Liver (tissue), 9 donors: Measurements from ENCODE around the gene EPS8. TPM values are rescaled to one million over a fixed set of nuclear protein-coding genes. Genes with fewer than 3 reads are reported as not detected.

Experiments used
- DNase-seq: peaks from one replicate; pipeline ENCODE4 v3.0.0-alpha.2; 2017; ENCODE audit warnings: low spot score
- H3K27ac ChIP-seq, 2 donors: one replicate each; pipeline ENCODE4 v1.7.0; 2013; ENCODE audit warnings: inconsistent platforms in 2 of 2, low read length in 2 of 2, control low read depth in 1 of 2, low read depth in 1 of 2, mild to moderate bottlenecking in 1 of 2
- H3K27me3 ChIP-seq, 4 donors: one replicate each; pipeline versions ENCODE4 v1.6.1 to v1.7.0; 2013; ENCODE audit warnings: low read length in 3 of 4, inconsistent platforms in 1 of 4, mild to moderate bottlenecking in 1 of 4, moderate library complexity in 1 of 4; ENCODE audit not compliant: control insufficient read depth in 4 of 4, insufficient read depth in 4 of 4
- H3K36me3 ChIP-seq, 4 donors: one replicate each; pipeline versions ENCODE4 v1.6.1 to v1.7.0; 2013; ENCODE audit warnings: low read length in 3 of 4, mild to moderate bottlenecking in 3 of 4, low read depth in 1 of 4, moderate library complexity in 1 of 4; ENCODE audit not compliant: control insufficient read depth in 4 of 4, insufficient read depth in 3 of 4
- H3K4me1 ChIP-seq, 4 donors: one replicate each; pipeline versions ENCODE4 v1.6.1 to v1.7.0; 2013; ENCODE audit warnings: low read length in 3 of 4, mild to moderate bottlenecking in 3 of 4, moderate library complexity in 1 of 4; ENCODE audit not compliant: control insufficient read depth in 4 of 4, insufficient read depth in 4 of 4
- H3K4me3 ChIP-seq, 3 donors: one replicate each; pipeline versions ENCODE4 v1.6.1 to v1.7.0; 2013; ENCODE audit warnings: low read length in 3 of 3, control low read depth in 1 of 3, low read depth in 1 of 3, mild to moderate bottlenecking in 1 of 3
- H3K9ac ChIP-seq, 2 donors: one replicate each; pipeline ENCODE4 v1.7.0; 2013; ENCODE audit warnings: low read length in 2 of 2, mild to moderate bottlenecking in 2 of 2, moderate library complexity in 2 of 2, control low read depth in 1 of 2, low read depth in 1 of 2
- H3K9me3 ChIP-seq, 4 donors: one replicate each; pipeline versions ENCODE4 v1.6.1 to v1.7.0; 2013; ENCODE audit warnings: low read length in 3 of 4; ENCODE audit not compliant: control insufficient read depth in 4 of 4
- ATF3 ChIP-seq: IDR thresholded peaks from 2 replicates; pipeline ENCODE4 v1.6.1; 2016; ENCODE audit warnings: antibody characterized with exemption
- EGR1 ChIP-seq, 2 donors: IDR thresholded peaks; 2 replicates each; pipeline ENCODE4 v1.6.1; 2016 to 2018; ENCODE audit warnings: antibody characterized with exemption in 2 of 2, low read depth in 2 of 2
- FOXA2 ChIP-seq: IDR thresholded peaks from 2 replicates; pipeline ENCODE4 v1.6.1; 2016; ENCODE audit warnings: antibody characterized with exemption
- HNF4A ChIP-seq, 2 donors: conservative IDR thresholded peaks; 2 replicates each; pipeline ENCODE4 v1.6.1; 2016; ENCODE audit warnings: antibody characterized with exemption in 2 of 2, mild to moderate bottlenecking in 2 of 2
- HNF4G ChIP-seq: IDR thresholded peaks from 2 replicates; pipeline ENCODE4 v1.6.1; 2016; ENCODE audit warnings: antibody characterized with exemption
- JUND ChIP-seq, 2 donors: IDR thresholded peaks; 2 replicates each; pipeline ENCODE4 v1.6.1; 2016; ENCODE audit warnings: antibody characterized with exemption in 2 of 2
- NR2F2 ChIP-seq: IDR thresholded peaks from 2 replicates; pipeline ENCODE4 v1.6.1; 2016; ENCODE audit warnings: antibody characterized with exemption
- RAD21 ChIP-seq, 2 donors: IDR thresholded peaks; 2 replicates each; pipeline ENCODE4 v1.6.1; 2016; ENCODE audit warnings: antibody characterized with exemption in 2 of 2, mild to moderate bottlenecking in 2 of 2
- RXRA ChIP-seq, 2 donors: IDR thresholded peaks; 2 replicates each; pipeline ENCODE4 v1.6.1; 2017 to 2018; ENCODE audit warnings: antibody characterized with exemption in 2 of 2, mild to moderate bottlenecking in 1 of 2
- SP1 ChIP-seq: IDR thresholded peaks from 2 replicates; pipeline ENCODE4 v1.6.1; 2018; ENCODE audit warnings: antibody characterized with exemption, mild to moderate bottlenecking
- YY1 ChIP-seq: IDR thresholded peaks from 2 replicates; pipeline ENCODE4 v1.6.1; 2016; ENCODE audit warnings: antibody characterized with exemption, mild to moderate bottlenecking
- WGBS: extraction: QIAGEN DNeasy Blood & Tissue Kit; methylation state at CpG from one replicate; pipeline ENCODE4 v1.1.7; 2013; 5-methylcytosine and 5-hydroxymethylcytosine counted together
- polyA plus RNA-seq, 2 donors: library from polyadenylated mRNA; stranded (reverse) in 1 of 2; unstranded in 1 of 2; fragments of 200-250 nt in 1 of 2; fragments of >200 nt in 1 of 2; fragmentation: Nextera tagmentation in 1 of 2; extraction: Ambion mirVana in 1 of 2; gene quantifications; one replicate each; pipeline versions ENCODE4 v1.2.1 to v1.2.3, GENCODE V29; 2013 to 2015
- total RNA-seq, 2 donors: library from RNA; depleted of rRNA; stranded (reverse); fragments of >200 nt; gene quantifications; one replicate each; pipeline ENCODE4 v1.2.3, GENCODE V29; 2014
- TF ChIP-seq, protein P1 (sequence below): IDR thresholded peaks from 2 replicates; pipeline ENCODE4 v1.6.1; 2016; ENCODE audit warnings: antibody characterized with exemption
- TF ChIP-seq, protein P2 (sequence below): IDR thresholded peaks from 2 replicates; pipeline ENCODE4 v1.6.1; 2016; ENCODE audit warnings: antibody characterized with exemption, mild to moderate bottlenecking
- donor health status: healthy.
- donor health status: healthy.
- donor health status: healthy.
- donor health status: healthy.
- donor health status: healthy.

Gene EPS8
- total and polyA plus RNA-seq, 4 donors, result 13.7 to 40.2 (median 15.0) TPM

DNA sequence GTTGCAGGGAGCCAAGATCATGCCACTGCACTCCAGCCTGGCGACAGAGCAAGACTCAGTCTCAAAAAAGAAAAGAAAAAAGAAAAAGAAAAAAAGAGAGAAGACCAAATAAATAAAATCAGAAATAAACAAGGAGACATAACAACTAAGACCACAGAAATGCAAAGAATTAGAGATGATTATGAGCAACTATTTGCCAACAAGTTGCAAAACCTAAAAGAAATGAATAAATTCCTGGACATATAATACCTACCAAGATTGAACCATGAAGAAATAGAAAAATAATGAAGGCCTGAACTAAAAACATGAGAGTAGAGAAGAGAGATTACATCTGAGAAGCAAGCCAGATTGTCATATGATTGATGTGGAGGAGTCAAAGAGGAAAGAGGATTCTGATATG lies 17.6 kb upstream of the EPS8 start (continued):
- TF ChIP-seq EGR1 (IDR thresholded peaks at IDR 0.05; ENCODE audit: low read depth in 2 of 2) (no peak), RXRA (IDR thresholded peaks at IDR 0.05) (no peak), RAD21 (IDR thresholded peaks at IDR 0.05) (no peak)
- TF ChIP-seq, protein P1, sequence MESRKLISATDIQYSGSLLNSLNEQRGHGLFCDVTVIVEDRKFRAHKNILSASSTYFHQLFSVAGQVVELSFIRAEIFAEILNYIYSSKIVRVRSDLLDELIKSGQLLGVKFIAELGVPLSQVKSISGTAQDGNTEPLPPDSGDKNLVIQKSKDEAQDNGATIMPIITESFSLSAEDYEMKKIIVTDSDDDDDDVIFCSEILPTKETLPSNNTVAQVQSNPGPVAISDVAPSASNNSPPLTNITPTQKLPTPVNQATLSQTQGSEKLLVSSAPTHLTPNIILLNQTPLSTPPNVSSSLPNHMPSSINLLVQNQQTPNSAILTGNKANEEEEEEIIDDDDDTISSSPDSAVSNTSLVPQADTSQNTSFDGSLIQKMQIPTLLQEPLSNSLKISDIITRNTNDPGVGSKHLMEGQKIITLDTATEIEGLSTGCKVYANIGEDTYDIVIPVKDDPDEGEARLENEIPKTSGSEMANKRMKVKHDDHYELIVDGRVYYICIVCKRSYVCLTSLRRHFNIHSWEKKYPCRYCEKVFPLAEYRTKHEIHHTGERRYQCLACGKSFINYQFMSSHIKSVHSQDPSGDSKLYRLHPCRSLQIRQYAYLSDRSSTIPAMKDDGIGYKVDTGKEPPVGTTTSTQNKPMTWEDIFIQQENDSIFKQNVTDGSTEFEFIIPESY, result no peak

DNA sequence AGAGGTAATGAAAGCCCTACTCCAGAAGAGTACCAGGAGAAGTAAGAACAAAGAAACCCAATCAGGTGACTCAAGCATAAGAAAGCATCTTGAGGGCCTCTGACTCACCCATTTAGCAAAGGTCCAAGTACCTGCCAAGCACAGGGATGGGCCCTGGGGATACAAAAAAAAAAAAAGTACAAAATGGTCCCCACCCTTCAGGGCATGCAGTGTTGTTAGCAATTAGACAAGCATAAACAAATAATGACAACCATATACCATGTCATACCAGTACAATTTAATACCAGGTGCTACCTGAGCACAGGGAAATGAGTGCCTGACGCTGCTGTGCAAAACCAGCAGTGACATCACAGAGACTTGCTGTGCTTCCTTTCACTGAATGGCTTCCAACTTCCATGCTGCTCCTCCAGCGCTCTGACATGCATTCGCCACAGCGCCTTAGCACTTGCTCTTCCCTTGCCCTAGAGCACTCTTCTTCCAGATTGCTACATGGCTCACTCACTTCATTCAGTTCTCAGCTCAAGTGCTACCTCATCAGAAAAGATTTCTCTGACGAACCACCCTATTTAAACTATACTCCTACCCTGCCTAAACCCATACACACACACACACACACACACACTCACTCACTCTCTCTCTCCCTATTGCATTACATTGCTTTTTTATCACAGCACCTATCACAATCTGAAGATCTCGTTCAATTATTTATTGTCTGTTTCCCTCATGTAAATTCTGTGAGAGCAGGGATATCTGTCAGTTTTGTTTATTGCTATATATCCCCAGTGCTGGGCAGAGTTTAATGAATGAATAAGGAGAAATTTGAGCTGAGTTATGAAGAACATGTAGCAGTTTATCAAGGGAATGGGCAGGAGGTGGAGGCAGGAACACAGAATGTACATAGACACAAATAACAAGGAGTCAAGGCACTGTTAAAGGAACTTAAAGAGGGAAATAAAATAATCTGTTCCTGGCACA lies 12.9 kb upstream of the EPS8 start:
- peaks cover 1 to 13% (median 7%) of the 10 kb centered on the region in 4 donors for H3K4me1 ChIP-seq
- DNase-seq, result no peak
- H3K27ac ChIP-seq, result no peak overlapping the region
- H3K36me3 ChIP-seq, result no peaks in the 10 kb centered on the region
- no peaks in the 10 kb centered on the region for H3K27me3 ChIP-seq
- TF ChIP-seq EGR1 (IDR thresholded peaks at IDR 0.05; ENCODE audit: low read depth in 2 of 2), result no peak
- no peak for TF ChIP-seq YY1
- no peak for TF ChIP-seq SP1
- TF ChIP-seq HNF4G, result no peak
- TF ChIP-seq, protein P2, sequence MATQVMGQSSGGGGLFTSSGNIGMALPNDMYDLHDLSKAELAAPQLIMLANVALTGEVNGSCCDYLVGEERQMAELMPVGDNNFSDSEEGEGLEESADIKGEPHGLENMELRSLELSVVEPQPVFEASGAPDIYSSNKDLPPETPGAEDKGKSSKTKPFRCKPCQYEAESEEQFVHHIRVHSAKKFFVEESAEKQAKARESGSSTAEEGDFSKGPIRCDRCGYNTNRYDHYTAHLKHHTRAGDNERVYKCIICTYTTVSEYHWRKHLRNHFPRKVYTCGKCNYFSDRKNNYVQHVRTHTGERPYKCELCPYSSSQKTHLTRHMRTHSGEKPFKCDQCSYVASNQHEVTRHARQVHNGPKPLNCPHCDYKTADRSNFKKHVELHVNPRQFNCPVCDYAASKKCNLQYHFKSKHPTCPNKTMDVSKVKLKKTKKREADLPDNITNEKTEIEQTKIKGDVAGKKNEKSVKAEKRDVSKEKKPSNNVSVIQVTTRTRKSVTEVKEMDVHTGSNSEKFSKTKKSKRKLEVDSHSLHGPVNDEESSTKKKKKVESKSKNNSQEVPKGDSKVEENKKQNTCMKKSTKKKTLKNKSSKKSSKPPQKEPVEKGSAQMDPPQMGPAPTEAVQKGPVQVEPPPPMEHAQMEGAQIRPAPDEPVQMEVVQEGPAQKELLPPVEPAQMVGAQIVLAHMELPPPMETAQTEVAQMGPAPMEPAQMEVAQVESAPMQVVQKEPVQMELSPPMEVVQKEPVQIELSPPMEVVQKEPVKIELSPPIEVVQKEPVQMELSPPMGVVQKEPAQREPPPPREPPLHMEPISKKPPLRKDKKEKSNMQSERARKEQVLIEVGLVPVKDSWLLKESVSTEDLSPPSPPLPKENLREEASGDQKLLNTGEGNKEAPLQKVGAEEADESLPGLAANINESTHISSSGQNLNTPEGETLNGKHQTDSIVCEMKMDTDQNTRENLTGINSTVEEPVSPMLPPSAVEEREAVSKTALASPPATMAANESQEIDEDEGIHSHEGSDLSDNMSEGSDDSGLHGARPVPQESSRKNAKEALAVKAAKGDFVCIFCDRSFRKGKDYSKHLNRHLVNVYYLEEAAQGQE, result no peak
- no peak for TF ChIP-seq ATF3
- TF ChIP-seq RXRA (IDR thresholded peaks at IDR 0.05), result no peak
- TF ChIP-seq RAD21 (IDR thresholded peaks at IDR 0.05), result no peak
- TF ChIP-seq, protein P1, result no peak
- TF ChIP-seq NR2F2, result no peak
- no peak for TF ChIP-seq FOXA2
- TF ChIP-seq JUND (IDR thresholded peaks at IDR 0.05), result no peak
- no peak for TF ChIP-seq HNF4A (conservative IDR thresholded peaks at IDR 0.05)
- no peak overlapping the region for H3K4me3 ChIP-seq
- WGBS, result 93% methylated on average over 6 of the region's 6 CpGs
- no peak overlapping the region for H3K9ac ChIP-seq
- H3K9me3 ChIP-seq, result no peaks in the 10 kb centered on the region
